GM12864 (cell line): ENCODE measurements around the gene MYH7B.

Source experiments
- DNase-seq: peaks from one replicate; pipeline ENCODE4 v3.0.0-alpha.2; 2011; ENCODE audit warnings: low read depth
- H3K4me3 ChIP-seq: 2 replicates; pipeline ENCODE4 v1.5.1; 2011; ENCODE audit warnings: mild to moderate bottlenecking, low read depth, low read length, control low read depth
- TF ChIP-seq, protein P1 (sequence below): IDR thresholded peaks from 2 replicates; pipeline ENCODE4 v1.5.1; 2011; ENCODE audit warnings: low read depth, mild to moderate bottlenecking, moderate library complexity, low read length, control low read depth, inconsistent platforms; ENCODE audit errors: missing control alignments

The MYH7B gene

DNA sequence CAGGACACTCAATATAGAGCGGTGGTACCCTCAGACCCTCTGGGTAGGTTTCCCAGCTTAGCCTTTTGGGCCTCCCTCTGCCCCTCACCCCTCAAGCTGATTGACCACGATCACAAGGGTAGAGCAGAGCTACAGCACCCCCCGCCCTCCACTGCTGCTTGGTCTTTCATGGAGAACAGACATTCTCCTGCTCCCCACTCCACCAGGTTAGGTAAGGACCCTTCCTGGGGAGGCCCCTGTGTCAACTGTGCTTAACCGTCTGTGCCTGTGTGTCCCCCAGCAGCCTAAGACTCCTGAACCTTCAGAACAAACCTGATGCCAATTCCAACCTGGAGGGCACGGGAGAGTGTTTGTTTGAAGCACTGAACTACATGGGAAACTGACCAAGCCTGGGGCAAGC is 11.8 kb downstream of the MYH7B start:
- no peak for DNase-seq
- TF ChIP-seq, protein P1, sequence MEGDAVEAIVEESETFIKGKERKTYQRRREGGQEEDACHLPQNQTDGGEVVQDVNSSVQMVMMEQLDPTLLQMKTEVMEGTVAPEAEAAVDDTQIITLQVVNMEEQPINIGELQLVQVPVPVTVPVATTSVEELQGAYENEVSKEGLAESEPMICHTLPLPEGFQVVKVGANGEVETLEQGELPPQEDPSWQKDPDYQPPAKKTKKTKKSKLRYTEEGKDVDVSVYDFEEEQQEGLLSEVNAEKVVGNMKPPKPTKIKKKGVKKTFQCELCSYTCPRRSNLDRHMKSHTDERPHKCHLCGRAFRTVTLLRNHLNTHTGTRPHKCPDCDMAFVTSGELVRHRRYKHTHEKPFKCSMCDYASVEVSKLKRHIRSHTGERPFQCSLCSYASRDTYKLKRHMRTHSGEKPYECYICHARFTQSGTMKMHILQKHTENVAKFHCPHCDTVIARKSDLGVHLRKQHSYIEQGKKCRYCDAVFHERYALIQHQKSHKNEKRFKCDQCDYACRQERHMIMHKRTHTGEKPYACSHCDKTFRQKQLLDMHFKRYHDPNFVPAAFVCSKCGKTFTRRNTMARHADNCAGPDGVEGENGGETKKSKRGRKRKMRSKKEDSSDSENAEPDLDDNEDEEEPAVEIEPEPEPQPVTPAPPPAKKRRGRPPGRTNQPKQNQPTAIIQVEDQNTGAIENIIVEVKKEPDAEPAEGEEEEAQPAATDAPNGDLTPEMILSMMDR = no peak
- no peak overlapping the region for H3K4me3 ChIP-seq

DNA sequence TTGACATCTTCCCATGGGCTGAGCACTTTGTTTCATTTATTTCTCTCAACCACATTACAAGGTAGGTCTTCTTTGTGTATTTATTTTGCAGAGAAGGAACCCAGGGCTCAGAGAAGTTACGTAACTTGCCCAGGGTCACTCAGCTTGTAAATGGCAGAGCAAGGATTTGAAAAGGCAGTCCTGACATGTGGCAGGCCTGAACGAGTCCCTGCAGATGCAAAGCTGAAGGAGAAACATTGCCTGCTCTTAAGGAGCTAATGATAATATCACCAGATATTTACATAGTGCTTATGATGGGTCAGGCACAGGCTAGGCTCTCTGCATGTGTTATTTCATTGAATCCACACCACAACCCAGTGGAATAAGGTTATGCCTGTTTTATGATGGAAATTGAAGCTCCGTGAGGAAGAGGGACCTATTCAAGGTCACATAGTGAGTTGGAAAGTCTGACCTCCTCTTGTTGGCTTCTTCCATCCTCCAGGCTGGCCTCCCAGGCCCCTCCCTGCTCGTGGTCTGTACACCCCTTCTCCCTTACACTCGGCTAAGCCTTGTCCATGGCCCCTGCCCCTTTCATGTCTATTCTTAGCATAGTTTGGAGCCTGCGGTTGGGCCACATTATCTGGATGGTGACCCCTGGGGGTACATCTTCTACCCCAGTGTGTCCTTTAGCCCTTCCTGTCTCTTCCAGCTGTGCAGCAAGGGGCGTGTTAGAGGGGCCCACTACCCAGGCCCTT is 12.5 kb downstream of the MYH7B start:
- TF ChIP-seq, protein P1 = no peak
- no peak overlapping the region for H3K4me3 ChIP-seq
- DNase-seq = no peak

DNA sequence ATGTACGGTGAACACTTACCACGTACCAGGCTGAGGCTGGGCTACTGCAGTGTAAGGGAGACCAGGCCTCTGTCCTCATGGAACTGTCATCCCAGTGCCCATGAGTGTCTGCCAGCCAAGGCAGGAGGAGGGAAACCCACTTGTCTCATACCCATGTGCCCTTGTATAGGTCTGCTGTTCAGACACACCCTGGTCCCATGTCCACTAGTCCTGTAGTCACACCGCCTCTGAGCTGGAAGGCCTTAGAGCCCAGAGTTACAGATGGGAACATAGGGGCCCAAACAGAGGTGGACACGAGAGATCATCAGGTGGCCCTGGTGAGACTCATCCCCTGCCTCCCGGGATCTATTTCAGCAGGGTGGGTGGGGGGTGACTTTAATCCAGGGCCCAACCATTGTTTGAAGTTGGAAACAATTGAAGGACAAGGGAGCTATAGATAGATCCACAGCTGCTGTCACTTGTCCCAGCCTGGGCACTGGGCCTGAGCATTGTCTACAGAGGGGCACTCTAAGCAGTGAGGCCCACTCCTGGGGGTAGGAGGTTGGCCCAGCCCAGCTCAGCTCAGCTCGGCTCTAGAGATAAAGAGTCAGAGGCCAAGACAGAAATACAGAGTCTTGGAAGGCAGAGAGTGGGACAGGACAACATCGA is 14.6 kb downstream of the MYH7B start:
- DNase-seq = no peak
- TF ChIP-seq, protein P1 = no peak
- H3K4me3 ChIP-seq = no peak overlapping the region

DNA sequence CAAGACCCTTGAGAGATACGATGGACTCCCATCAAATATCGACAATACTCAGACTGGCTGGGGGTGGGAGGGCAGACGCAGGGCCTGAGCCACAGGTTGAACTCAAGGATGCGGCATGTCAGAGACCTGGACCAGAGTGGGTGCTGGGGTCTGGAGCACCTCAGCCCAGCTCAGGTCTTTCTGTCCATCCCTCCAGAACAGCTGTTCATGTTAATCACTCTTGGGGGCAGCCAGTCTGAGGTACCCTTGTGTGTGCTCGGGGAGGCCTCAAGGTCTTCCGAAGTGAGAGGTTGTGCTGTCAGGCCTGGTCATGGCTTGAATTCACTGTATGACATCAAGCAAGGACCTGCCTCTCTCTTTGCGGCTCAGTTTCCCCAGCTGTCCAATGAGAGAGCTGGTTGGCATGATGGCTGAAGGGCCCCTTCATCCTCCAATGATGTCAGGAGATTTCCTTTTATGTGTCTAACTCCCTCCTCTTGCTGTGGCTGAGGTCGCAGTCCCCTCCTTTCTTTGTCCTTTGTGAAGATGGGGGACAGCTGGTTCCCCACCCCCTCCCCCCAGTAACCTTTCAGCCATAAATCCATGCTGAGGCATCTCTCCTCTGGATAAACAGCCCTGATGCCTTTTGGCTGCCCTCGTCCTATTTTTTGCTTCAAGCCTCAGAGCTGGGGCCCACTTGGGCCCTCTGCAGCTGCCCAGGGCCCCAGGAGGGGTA is 15.3 kb downstream of the MYH7B start:
- TF ChIP-seq, protein P1 = no peak
- DNase-seq = no peak
- H3K4me3 ChIP-seq = no peak overlapping the region

DNA sequence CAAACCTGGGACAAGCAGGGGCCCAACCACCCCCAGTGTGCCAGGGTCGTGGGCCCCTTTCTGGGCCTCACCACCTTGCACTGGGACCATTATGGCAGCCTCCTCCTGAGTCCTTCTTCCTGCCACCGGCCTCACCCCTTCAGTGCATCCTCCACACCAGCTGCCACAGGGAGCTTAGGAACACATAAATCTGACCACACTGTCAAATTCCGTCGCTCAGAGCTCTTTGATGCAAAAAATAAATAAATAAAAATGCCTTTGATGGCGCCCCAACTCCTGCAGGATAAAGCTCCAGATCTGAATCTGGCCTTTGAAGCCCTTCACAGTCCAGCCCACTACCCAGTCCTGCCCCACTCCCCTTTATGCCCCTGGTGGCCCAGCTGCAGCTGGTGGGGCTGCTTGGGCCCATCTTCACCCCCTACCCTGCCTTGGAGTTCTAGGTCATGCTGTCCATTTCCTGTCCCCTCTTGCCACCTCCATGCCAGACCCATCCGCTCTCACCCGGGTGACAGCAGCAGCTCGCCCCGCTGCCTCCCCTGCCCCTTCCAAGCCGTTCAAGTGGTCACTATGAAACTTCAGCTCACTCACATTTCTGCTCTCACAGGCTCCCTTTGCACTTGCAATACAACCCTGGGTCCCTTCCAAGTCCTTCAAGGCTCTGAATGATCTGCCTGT is 16.0 kb downstream of the MYH7B start:
- DNase-seq = no peak
- no peak overlapping the region for H3K4me3 ChIP-seq
- TF ChIP-seq, protein P1 = no peak

DNA sequence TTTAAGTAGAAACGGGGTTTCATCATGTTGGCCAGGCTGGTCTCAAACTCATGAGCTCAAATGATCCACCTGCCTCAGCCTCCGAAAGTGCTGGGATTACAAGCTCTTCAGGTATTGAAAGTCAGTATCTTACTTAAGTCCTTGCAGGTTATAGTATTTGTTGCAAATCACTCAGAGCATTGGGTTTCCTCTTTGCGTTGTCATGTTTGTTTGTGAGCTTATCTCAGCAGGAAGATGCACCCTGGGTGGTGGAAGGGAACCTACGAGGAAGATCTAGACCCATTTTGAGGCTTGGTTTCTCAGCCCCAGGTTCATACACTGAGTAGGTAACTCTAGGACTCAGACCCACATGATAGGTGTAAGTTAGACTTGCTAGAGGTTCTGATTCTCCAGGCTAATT is 18.6 kb downstream of the MYH7B start:
- DNase-seq = no peak
- TF ChIP-seq, protein P1 = no peak
- H3K4me3 ChIP-seq = no peak overlapping the region
